HCEC 1CT (cell line): Measurements from ENCODE around the gene HOXB4.

Experiments used
- DNase-seq: peaks from one replicate; pipeline ENCODE4 v3.0.0-alpha.2; 2017

The HOXB4 gene

GRCh38 chr17:48599354-48599753, 21.2 kb upstream of the HOXB4 start:
- DNase-seq: no peak

GRCh38 chr17:48598736-48599135, 20.6 kb upstream of the HOXB4 start:
- DNase-seq: no peak

- peak; percentile 76 for DNase-seq
Measured at GRCh38 chr17:48597778-48598631, 19.9 kb upstream of the HOXB4 start.

- no peak for DNase-seq
Measured at GRCh38 chr17:48597528-48597777, 19.3 kb upstream of the HOXB4 start.

- DNase-seq: peak; percentile 41
Measured at GRCh38 chr17:48596735-48597527, 18.8 kb upstream of the HOXB4 start.

- no peak for DNase-seq
Measured at GRCh38 chr17:48596000-48596734, 18.0 kb upstream of the HOXB4 start.

GRCh38 chr17:48595278-48595999, 17.3 kb upstream of the HOXB4 start:
- no peak for DNase-seq

GRCh38 chr17:48594538-48595277, 16.6 kb upstream of the HOXB4 start:
- DNase-seq: no peak

GRCh38 chr17:48593840-48594537, 15.8 kb upstream of the HOXB4 start:
- DNase-seq: peak; percentile 88

GRCh38 chr17:48593126-48593829, 15.1 kb upstream of the HOXB4 start, which contains the start of gene HOXB5:
Gene HOXB5 (minus strand): TSS chr17:48593779. CDS start chr17:48593682, 97 bp downstream.
- DNase-seq: peak; percentile 58

GRCh38 chr17:48592577-48592976, 14.4 kb upstream of the HOXB4 start:
- DNase-seq: peak; percentile 52

- peak; percentile 48 for DNase-seq
Measured at GRCh38 chr17:48592057-48592514, 13.9 kb upstream of the HOXB4 start.

- no peak for DNase-seq
Measured at GRCh38 chr17:48591255-48592056, 13.3 kb upstream of the HOXB4 start.

- DNase-seq: no peak
Measured at GRCh38 chr17:48590607-48591161, 12.5 kb upstream of the HOXB4 start.

GRCh38 chr17:48589831-48590606, 11.9 kb upstream of the HOXB4 start, which contains the start of gene HOXB3:
Gene HOXB3 (minus strand): TSS chr17:48590241. CDS start chr17:48552474, 37,767 bp downstream.
- peak; percentile 35 for DNase-seq

- no peak for DNase-seq
Measured at GRCh38 chr17:48589060-48589830, 11.1 kb upstream of the HOXB4 start.

GRCh38 chr17:48588528-48588927, 10.4 kb upstream of the HOXB4 start:
- DNase-seq: peak; percentile 43

- DNase-seq: no peak
Measured at GRCh38 chr17:48588074-48588415, 9.9 kb upstream of the HOXB4 start.
